NCI-H82 (cell line): ENCODE results near the gene TERT.
"Not testable (repeated sequence)": the region's sequence is repeated elsewhere in the genome, so short reads cannot be mapped to it uniquely, and the experiment has no call there.

Experiments used
- DNase-seq: peaks from one replicate; lab custom pipeline; 2025; lab: John Stamatoyannopoulos, UW

Gene TERT

DNA sequence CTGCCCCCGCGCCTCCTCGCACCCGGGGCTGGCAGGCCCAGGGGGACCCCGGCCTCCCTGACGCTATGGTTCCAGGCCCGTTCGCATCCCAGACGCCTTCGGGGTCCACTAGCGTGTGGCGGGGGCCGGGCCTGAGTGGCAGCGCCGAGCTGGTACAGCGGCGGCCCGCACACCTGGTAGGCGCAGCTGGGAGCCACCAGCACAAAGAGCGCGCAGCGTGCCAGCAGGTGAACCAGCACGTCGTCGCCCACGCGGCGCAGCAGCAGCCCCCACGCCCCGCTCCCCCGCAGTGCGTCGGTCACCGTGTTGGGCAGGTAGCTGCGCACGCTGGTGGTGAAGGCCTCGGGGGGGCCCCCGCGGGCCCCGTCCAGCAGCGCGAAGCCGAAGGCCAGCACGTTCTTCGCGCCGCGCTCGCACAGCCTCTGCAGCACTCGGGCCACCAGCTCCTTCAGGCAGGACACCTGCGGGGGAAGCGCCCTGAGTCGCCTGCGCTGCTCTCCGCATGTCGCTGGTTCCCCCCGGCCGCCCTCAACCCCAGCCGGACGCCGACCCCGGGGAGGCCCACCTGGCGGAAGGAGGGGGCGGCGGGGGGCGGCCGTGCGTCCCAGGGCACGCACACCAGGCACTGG is 548 bp downstream of the TERT start:
- DNase-seq: no peak

DNA sequence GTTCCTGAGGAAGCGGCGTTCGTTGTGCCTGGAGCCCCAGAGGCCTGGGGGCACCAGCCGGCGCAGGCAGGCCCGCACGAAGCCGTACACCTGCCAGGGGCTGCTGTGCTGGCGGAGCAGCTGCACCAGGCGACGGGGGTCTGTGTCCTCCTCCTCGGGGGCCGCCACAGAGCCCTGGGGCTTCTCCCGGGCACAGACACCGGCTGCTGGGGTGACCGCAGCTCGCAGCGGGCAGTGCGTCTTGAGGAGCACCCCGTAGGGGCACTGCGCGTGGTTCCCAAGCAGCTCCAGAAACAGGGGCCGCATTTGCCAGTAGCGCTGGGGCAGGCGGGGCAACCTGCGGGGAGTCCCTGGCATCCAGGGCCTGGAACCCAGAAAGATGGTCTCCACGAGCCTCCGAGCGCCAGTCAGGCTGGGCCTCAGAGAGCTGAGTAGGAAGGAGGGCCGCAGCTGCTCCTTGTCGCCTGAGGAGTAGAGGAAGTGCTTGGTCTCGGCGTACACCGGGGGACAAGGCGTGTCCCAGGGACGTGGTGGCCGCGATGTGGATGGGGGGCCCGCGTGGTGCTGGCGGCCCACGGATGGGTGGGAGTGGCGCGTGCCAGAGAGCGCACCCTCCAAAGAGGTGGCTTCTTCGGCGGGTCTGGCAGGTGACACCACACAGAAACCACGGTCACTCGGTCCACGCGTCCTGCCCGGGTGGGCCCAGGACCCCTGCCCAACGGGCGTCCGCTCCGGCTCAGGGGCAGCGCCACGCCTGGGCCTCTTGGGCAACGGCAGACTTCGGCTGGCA is 1.3 kb downstream of the TERT start:
- no peak for DNase-seq

- DNase-seq: no peak
Measured at GRCh38 chr5:1292846-1293415, 1.9 kb downstream of the TERT start.

- DNase-seq: no peak
Measured at GRCh38 chr5:1292139-1292538, 2.7 kb downstream of the TERT start.

GRCh38 chr5:1291611-1292080 is 3.2 kb downstream of the TERT start:
- no peak for DNase-seq

DNA sequence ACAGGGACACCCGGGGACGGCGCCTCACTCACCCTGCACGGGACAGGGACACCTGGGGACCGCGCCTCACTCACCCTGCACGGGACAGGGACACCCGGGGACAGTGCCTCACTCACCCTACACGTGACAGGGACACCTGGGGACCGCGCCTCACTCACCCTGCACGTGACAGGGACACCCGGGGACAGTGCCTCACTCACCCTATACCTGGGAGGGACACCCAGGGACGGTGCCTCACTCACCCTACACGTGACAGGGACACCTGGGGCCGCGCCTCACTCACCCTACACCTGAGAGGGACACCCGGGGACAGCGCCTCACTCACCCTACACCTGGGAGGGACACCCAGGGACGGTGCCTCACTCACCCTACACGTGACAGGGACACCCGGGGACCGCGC is 3.9 kb downstream of the TERT start:
- DNase-seq: not testable (repeated sequence)

DNA sequence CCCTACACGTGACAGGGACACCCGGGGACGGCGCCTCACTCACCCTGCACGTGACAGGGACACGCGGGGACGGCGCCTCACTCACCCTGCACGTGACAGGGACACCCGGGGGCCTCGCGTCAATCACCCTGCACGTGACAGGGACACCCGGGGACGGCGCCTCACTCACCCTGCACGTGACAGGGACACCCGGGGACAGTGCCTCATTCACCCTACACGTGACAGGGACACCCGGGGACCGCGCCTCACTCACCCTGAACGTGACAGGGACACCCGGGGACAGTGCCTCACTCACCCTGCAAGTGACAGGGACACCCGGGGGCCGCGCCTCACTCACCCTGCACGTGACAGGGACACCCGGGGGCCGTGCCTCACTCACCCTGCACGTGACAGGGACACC is 5.3 kb downstream of the TERT start:
- DNase-seq: not testable (repeated sequence)

GRCh38 chr5:1288439-1289335 is 6.2 kb downstream of the TERT start:
- DNase-seq: no peak

DNA sequence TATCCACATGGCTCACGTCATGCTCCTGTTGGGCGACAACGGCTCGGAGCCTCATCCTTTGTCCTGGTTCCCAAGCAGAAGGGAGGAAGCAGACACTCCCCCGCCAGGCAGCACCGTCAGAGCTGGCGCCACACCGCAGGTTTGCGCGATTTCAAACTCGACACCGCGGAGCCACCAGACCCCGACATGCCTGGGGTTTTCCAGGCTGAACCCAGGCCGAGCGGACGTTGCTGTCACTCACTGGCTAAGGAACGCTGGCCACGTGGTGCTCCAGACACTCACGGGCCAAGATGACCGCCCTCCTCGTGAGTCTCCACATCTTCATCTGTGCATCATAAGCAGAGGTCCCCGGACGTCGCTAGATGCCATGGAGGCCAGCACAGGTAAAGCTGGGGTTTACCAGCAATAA is 9.0 kb downstream of the TERT start:
- no peak for DNase-seq

- DNase-seq: no peak
Measured at GRCh38 chr5:1285141-1285540, 9.7 kb downstream of the TERT start.

GRCh38 chr5:1284336-1284970 is 10.4 kb downstream of the TERT start:
- not testable (repeated sequence) for DNase-seq

GRCh38 chr5:1283729-1284041 is 11.2 kb downstream of the TERT start:
- DNase-seq: not testable (repeated sequence)

DNA sequence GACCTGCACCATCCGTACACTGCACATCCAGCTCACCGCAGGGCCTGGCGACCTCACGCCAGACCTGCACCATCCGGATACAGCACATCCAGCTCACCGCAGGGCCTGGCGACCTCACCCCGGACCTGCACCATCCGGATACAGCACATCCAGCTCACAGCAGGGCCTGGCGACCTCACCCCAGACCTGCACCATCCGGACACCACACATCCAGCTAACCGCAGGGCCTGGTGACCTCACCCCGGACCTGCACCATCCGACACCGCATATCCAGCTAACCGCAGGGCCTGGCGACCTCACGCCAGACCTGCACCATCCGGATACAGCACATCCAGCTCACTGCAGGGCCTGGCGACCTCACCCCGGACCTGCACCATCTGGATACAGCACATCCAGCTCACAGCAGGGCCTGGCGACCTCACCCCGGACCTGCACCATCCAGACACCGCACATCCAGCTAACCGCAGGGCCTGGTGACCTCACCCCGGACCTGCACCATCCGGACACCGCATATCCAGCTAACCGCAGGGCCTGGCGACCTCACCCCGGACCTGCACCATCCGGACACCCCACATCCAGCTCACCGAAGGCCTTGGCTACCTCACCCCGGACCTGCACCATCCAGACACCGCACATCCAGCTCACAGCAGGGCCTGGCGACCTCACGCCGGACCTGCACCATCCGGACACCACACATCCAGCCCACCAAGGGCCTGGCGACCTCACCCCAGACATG is 11.7 kb downstream of the TERT start:
- not testable (repeated sequence) for DNase-seq

DNA sequence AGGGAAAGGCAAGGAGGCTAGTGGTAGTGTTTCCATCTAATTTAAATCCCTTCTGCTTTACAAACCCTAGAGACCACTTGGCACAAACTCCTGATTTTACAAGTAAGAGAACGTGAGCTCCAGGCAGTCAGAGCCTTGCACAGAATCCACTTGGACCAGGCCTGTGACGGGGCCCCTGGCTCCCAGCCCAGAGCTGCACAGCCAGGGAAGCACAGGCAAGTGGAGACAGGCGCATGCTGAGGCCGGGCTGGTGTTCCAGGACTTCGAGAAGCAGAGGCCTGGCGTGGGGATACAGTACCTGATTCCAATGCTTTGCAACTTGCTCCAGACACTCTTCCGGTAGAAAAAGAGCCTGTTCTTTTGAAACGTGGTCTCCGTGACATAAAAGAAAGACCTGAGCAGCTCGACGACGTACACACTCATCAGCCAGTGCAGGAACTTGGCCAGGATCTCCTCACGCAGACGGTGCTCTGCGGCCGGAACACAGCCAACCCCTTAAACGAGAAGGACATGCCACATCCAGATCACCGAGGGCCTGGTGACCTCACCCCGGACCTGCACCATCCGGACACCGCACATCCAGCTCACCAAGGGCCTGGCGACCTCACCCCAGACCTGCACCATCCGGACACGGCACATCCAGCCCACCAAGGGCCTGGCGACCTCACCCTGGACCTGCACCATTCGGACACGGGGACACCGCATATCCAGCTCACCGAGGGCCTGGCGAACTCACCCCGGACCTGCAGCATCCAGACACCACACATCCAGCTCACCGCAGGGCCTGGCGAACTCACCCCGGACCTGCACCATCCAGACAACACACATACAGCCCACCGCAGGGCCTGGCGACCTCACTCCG is 12.5 kb downstream of the TERT start:
- DNase-seq: no peak

- DNase-seq: no peak
Measured at GRCh38 chr5:1281038-1281882, 13.6 kb downstream of the TERT start.

- no peak for DNase-seq
Measured at GRCh38 chr5:1280177-1281037, 14.5 kb downstream of the TERT start.

GRCh38 chr5:1279443-1280151 is 15.3 kb downstream of the TERT start:
- no peak for DNase-seq
